ENCODE measurements around the gene PEBP1.

GRCh38 chr12:118175823-118176447 lies 40.0 kb downstream of the PEBP1 start:
- TF ChIP-seq POLR2A (IDR thresholded peaks at IDR 0.05) (no peak), CTCF (IDR thresholded peaks at IDR 0.05) (no peak)
